Tibial artery (tissue), 4 donors: ENCODE data around the gene ACRV1.
A peak's percentile ranks its signal among the peaks of the same experiment; 100 is the strongest.

Experiments
- DNase-seq, 2 donors: peaks; one replicate each; pipeline ENCODE4 v3.0.0-alpha.2; 2019
- H3K27ac ChIP-seq, 2 donors: fragments of 200-600 bp; sonication (generic) in 1 of 2; 1 replicate in 1 of 2; 2 replicates in 1 of 2; pipeline ENCODE4 v1.5.1; 2018 to 2019; ENCODE audit warnings: mild to moderate bottlenecking in 1 of 2
- H3K27me3 ChIP-seq, 2 donors: fragments of 200-600 bp; sonication (generic) in 1 of 2; one replicate each; pipeline versions ENCODE4 v1.5.1 to v1.6.0; 2016 to 2019
- H3K36me3 ChIP-seq, 3 donors: fragments of 200-600 bp; sonication (generic) in 2 of 3; one replicate each; pipeline ENCODE4 v1.5.1; 2016 to 2019; ENCODE audit warnings: mild to moderate bottlenecking in 2 of 3
- H3K4me1 ChIP-seq, 4 donors: fragments of 200-600 bp; sonication (generic) in 2 of 4; 1 replicate in 3 of 4; 2 replicates in 1 of 4; pipeline ENCODE4 v1.5.1; 2016 to 2019
- H3K4me3 ChIP-seq, 2 donors: fragments of 200-600 bp; sonication (generic) in 1 of 2; 1 replicate in 1 of 2; 2 replicates in 1 of 2; pipeline ENCODE4 v1.5.1; 2018 to 2019; ENCODE audit warnings: mild to moderate bottlenecking in 2 of 2
- H3K9me3 ChIP-seq, 3 donors: fragments of 200-600 bp; sonication (generic) in 1 of 3; one replicate each; pipeline ENCODE4 v1.5.1; 2016 to 2019
- intact Hi-C: fragments of 100-400 bp; cut with DNase I; formaldehyde crosslinking; loops from one replicate; pipeline ENCODE4 v1.15.0; 2023; ENCODE audit warnings: low total_unique reads
- TF ChIP-seq, protein P1 (sequence below), 2 experiments: fragments of 200-600 bp in 1 of 2; fragments of 450-650 bp in 1 of 2; IDR thresholded peaks; one replicate each; pipeline ENCODE4 v1.5.1; 2017 to 2019; ENCODE audit warnings: antibody characterized with exemption in 2 of 2, mild to moderate bottlenecking in 1 of 2, moderate library complexity in 1 of 2

Gene ACRV1

DNA sequence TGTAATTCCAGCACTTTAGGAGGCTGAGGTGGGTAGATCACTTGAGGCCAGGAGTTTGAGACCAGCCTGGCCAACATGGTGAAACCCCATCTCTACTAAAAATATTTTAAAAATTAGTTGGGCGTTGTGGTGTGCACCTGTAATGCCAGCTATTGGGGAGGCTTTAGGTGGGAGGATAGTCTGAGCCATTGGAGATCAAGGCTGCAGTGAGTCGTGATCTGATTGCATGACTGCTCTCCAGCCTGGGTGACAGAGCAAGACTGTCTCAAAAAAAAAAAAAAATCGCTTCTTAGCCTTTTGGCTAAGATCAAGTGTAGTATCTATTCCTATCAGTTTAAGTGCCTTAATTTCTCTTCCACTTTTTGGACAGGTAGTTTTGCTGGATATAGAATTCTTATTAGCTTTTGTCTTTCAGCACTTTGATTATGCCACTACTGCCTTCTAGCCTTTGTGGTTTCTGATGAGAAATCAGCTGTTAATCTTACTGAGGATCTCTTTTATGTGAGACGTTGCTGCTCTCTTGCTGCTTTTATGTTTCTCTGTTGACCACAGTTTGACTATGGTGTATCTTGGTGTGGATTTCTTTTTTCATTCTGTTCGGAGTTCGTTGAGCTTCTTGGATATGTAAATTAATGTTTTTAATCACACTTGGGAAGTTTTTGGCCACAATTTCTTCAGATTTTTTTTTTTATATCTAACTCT, 31.0 kb downstream of the ACRV1 start:
- no peak for DNase-seq
- intact Hi-C loops = no loop called here
- no peaks in the 10 kb centered on the region for H3K27me3 ChIP-seq
- H3K4me3 ChIP-seq = no peak overlapping the region
- TF ChIP-seq, protein P1, sequence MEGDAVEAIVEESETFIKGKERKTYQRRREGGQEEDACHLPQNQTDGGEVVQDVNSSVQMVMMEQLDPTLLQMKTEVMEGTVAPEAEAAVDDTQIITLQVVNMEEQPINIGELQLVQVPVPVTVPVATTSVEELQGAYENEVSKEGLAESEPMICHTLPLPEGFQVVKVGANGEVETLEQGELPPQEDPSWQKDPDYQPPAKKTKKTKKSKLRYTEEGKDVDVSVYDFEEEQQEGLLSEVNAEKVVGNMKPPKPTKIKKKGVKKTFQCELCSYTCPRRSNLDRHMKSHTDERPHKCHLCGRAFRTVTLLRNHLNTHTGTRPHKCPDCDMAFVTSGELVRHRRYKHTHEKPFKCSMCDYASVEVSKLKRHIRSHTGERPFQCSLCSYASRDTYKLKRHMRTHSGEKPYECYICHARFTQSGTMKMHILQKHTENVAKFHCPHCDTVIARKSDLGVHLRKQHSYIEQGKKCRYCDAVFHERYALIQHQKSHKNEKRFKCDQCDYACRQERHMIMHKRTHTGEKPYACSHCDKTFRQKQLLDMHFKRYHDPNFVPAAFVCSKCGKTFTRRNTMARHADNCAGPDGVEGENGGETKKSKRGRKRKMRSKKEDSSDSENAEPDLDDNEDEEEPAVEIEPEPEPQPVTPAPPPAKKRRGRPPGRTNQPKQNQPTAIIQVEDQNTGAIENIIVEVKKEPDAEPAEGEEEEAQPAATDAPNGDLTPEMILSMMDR (IDR thresholded peaks at IDR 0.05) = no peak
- no peaks in the 10 kb centered on the region for H3K4me1 ChIP-seq
- peaks cover 2 to 14% (median 3%) of the 10 kb centered on the region in 3 donors for H3K36me3 ChIP-seq
- no peaks in the 10 kb centered on the region for H3K9me3 ChIP-seq
- no peak overlapping the region for H3K27ac ChIP-seq

DNA sequence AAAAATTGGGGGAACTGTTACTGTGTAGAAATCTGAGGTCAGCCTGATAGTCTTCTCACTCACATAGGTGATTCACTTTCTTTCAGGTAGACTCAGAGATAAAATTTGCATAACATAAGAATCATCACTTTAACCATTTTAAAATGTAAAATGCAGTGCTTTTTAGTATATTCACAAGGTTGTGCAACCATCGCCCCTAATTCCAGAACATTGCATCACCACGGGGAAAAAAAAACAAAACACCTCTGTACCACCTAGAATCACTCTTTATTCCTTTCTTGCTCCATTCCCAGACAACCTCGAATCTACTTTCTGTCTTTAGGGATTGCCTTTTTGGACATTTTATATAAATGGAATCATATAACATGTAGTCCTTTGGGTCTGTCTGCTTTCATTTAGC, 34.8 kb downstream of the ACRV1 start:
- H3K4me1 ChIP-seq = no peaks in the 10 kb centered on the region
- H3K27me3 ChIP-seq = no peaks in the 10 kb centered on the region
- H3K9me3 ChIP-seq = no peaks in the 10 kb centered on the region
- DNase-seq = no peak
- TF ChIP-seq, protein P1 (IDR thresholded peaks at IDR 0.05) = no peak
- no peak overlapping the region for H3K27ac ChIP-seq
- intact Hi-C loops = no loop called here
- peaks cover 5 to 20% (median 9%) of the 10 kb centered on the region in 3 donors for H3K36me3 ChIP-seq
- H3K4me3 ChIP-seq = no peak overlapping the region

DNA sequence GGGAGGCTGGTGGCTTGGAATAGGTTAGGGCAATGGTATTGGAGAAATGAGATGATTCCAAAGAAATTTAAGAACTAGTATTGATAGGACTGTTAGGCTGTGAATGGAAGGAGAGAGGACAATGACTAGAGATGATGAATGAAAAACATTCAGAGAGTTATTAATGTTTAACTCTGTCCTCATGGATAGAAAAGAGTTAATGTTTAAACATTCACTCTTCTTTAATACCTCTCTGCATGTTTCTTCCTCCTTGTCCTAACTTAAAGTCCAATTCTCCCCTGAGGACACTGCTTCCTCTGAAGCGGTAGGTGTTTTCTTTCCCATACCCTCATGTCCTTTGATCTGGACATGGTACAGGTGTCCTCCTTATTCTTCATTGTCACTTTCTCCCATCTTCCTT, 42.3 kb downstream of the ACRV1 start:
- no peak for DNase-seq
- H3K4me1 ChIP-seq = no peaks in the 10 kb centered on the region
- no peaks in the 10 kb centered on the region for H3K27me3 ChIP-seq
- no peaks in the 10 kb centered on the region for H3K9me3 ChIP-seq
- H3K4me3 ChIP-seq = no peak overlapping the region
- H3K27ac ChIP-seq = no peak overlapping the region
- intact Hi-C loops = no loop called here
- peaks cover 0 to 16% (median 0%) of the 10 kb centered on the region in 3 donors for H3K36me3 ChIP-seq
- TF ChIP-seq, protein P1 (IDR thresholded peaks at IDR 0.05) = no peak

DNA sequence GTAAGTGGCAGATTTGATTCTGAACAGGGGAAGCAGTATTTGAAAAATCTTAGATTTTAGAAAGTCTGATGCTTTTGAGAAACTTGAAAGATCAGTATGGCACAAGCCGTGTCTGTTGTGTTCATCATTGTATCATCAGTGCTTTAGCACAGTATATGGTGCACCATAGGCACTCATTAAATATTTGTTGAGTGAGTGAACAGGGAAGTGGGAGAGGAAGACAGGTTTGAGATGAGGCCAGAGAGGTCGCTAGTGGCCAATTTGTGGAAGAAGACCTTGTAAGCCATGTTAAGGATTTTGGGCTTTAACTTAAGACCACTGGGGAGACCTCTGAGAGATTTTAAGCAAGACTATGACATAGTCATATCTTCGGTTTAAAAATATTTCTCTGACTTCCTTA, 42.8 kb downstream of the ACRV1 start:
- Histone ChIP-seq H3K9me3 (no peaks in the 10 kb centered on the region), H3K4me3 (no peak overlapping the region), H3K27me3 (no peaks in the 10 kb centered on the region), H3K36me3 (peaks cover 0 to 16% (median 0%) of the 10 kb centered on the region in 3 donors), H3K27ac (no peak overlapping the region), H3K4me1 (no peaks in the 10 kb centered on the region)
- TF ChIP-seq, protein P1 (IDR thresholded peaks at IDR 0.05) = no peak
- no peak for DNase-seq
- intact Hi-C loops = no loop called here

DNA sequence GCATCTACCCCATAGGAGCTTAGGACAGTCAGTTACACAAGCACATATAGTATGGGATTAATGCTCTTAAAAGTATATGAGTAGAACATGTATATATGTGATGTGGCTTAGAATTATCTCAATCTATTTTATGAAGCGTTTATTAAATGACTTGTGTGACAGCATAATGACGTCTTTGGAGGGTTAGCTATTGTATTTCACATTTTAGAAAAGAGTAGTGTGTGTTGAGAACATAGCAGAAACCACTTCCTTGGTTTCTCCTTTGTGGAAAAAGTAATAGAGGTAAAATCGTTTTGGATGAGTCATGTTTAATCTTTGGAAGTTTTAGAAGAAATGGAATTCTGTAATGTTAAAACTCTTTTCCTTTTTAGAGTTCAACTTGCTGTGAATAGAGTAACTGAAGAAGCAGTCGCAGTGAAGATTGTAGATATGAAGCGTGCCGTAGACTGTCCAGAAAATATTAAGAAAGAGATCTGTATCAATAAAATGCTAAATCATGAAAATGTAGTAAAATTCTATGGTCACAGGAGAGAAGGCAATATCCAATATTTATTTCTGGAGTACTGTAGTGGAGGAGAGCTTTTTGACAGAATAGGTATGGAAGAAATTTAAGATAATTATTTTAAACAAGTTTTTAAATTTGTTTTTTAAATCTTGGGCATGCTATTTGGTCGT, 53.3 kb downstream of the ACRV1 start:
- Histone ChIP-seq H3K9me3 (no peaks in the 10 kb centered on the region), H3K4me1 (peaks cover 0 to 40% (median 19%) of the 10 kb centered on the region in 4 donors), H3K27ac (peak overlapping the region in 1 of 2 donors; percentile 92), H3K27me3 (no peaks in the 10 kb centered on the region), H3K36me3 (no peaks in the 10 kb centered on the region), H3K4me3 (no peak overlapping the region)
- TF ChIP-seq, protein P1 (IDR thresholded peaks at IDR 0.05) = no peak
- DNase-seq = no peak
- intact Hi-C loops = loop anchor here (10.0 kb wide), 1 partner anchor 863 kb away; the partner anchor contains the start of gene ESAM
